Upper lobe of left lung (tissue), 4 donors: Measurements from ENCODE around the gene WDR12.

Source experiments
- CTCF ChIP-seq, 6 experiments: fragments of 450-650 bp in 4 of 6; fragments of 200-600 bp in 2 of 6; sonication (generic) in 2 of 6; IDR thresholded peaks; one replicate each; pipeline ENCODE4 v1.5.1; 2016 to 2019; ENCODE audit warnings: antibody characterized with exemption in 6 of 6
- POLR2A ChIP-seq, 4 donors: fragments of 450-650 bp; IDR thresholded peaks; one replicate each; pipeline ENCODE4 v1.5.1; 2016 to 2017; ENCODE audit warnings: antibody characterized with exemption in 4 of 4, mild to moderate bottlenecking in 2 of 4
- POLR2AphosphoS5 ChIP-seq, 2 donors: sonication (generic); formaldehyde crosslinking; IDR thresholded peaks; one replicate each; pipeline ENCODE4 v1.5.1; 2017; ENCODE audit warnings: antibody characterized with exemption in 2 of 2

GRCh38 chr2:202911203-202911511, 316 bp downstream of the WDR12 start:
- TF ChIP-seq CTCF (IDR thresholded peaks at IDR 0.05): no peak
- TF ChIP-seq POLR2A (IDR thresholded peaks at IDR 0.05): no peak
- TF ChIP-seq POLR2AphosphoS5 (IDR thresholded peaks at IDR 0.05): no peak
